SK-N-SH treated with all-trans-retinoic acid at 6 μM for 48 hours (cell line): ENCODE results near the gene LRRC10B.

Experiments
- CREB5 ChIP-seq: fragments of 250-450 bp; sonication (Bioruptor Pico); IDR thresholded peaks from 2 replicates; pipeline ENCODE4 v1.5.1; 2020; ENCODE audit warnings: low read depth, mild to moderate bottlenecking, moderate library complexity
- ZC3H10 ChIP-seq: fragments of 250-450 bp; sonication (Bioruptor Pico); IDR thresholded peaks from 2 replicates; pipeline ENCODE4 v1.5.1; 2021; ENCODE audit warnings: mild to moderate bottlenecking, moderate library complexity

- no peak for TF ChIP-seq CREB5
- TF ChIP-seq ZC3H10 (CRISPR knock-in tag): no peak
Measured at GRCh38 chr11:61533401-61533800, 24.9 kb downstream of the LRRC10B start.
